Astrocyte of the cerebellum (primary cell): ENCODE measurements around the gene ID2.

Experiments
- DNase-seq: peaks from one replicate; pipeline ENCODE4 v3.0.0-alpha.2; 2011; ENCODE audit warnings: low read depth
- H3K4me3 ChIP-seq: 2 replicates; pipeline ENCODE4 v1.5.1; 2011; ENCODE audit warnings: mild to moderate bottlenecking, low read depth, low read length, moderate library complexity
- in situ Hi-C: cut with HindIII; loops from 2 replicates; pipeline ENCODE4 v1.10.0; 2017; ENCODE audit warnings: low sequenced_read_pairs
- TF ChIP-seq, protein P1 (sequence below): IDR thresholded peaks from 2 replicates; pipeline ENCODE4 v1.5.1; 2012; ENCODE audit warnings: low read length, low read depth, moderate library complexity, mild to moderate bottlenecking; ENCODE audit errors: missing control alignments

ID2 gene

DNA sequence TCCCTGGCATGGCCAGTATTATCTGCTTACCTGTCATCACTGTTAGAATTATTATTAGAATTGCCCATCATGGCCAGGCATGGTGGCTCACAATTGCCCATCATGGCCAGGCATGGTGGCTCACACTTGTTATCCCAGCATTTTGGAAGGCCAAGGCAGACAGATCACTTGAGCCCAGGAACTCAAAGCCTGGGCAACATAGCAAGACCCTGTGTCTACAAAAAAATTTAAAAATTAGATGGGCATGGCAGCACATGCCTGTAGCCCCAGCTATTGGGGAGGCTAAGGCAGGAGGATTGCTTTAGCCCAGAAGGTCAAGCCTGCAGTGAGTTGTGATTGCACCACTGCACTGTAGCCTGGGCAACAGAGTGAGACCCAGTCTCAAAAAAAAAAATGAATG lies 27.4 kb upstream of the ID2 start:
- in situ Hi-C loops, result no loop called here
- H3K4me3 ChIP-seq, result no peak overlapping the region
- TF ChIP-seq, protein P1, sequence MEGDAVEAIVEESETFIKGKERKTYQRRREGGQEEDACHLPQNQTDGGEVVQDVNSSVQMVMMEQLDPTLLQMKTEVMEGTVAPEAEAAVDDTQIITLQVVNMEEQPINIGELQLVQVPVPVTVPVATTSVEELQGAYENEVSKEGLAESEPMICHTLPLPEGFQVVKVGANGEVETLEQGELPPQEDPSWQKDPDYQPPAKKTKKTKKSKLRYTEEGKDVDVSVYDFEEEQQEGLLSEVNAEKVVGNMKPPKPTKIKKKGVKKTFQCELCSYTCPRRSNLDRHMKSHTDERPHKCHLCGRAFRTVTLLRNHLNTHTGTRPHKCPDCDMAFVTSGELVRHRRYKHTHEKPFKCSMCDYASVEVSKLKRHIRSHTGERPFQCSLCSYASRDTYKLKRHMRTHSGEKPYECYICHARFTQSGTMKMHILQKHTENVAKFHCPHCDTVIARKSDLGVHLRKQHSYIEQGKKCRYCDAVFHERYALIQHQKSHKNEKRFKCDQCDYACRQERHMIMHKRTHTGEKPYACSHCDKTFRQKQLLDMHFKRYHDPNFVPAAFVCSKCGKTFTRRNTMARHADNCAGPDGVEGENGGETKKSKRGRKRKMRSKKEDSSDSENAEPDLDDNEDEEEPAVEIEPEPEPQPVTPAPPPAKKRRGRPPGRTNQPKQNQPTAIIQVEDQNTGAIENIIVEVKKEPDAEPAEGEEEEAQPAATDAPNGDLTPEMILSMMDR, result no peak
- no peak for DNase-seq

DNA sequence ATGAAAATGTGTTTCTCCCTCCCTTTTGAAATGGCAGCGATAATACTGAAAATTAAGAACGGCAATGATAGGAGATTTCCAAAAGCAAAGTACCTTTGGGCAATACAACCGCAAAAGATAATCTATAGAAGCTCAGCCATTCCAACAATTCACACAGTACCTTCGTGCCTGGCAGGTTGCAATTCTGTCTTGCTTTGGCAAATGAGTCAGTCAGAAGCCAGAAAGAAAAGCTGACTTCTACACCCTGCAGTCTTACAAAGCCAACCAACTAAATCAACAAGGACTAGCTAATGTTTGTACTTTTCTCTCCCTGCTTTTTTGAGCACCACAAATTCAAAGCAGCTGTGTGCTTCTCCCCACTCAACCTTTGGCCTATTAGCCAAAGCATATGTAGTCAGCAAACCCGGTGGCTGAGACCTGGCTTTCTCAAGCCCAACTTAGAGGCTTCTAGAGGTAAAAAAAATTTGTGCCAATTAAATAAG lies 25.7 kb upstream of the ID2 start:
- DNase-seq, result no peak
- TF ChIP-seq, protein P1, result no peak
- in situ Hi-C loops, result no loop called here
- H3K4me3 ChIP-seq, result no peak overlapping the region

DNA sequence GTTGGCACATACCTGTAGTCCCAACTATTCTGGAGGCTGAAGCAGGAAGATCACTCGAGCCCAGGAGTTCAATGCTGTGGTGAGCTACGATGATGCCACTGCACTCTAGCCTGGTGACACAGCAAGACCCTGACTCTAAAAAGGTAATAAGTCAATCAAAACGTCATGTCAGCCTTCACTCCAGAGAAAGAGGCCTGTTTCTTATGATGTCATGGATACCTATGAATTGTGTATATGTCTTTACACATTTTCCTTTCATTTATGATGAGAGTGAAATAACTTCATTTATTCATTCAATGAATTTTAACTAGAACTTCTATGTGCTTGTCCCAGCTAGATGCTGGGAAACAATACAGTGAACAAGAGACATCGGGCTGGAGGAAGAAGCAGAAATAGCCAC lies 25.0 kb upstream of the ID2 start:
- no peak overlapping the region for H3K4me3 ChIP-seq
- no peak for DNase-seq
- TF ChIP-seq, protein P1, result no peak
- in situ Hi-C loops, result no loop called here

DNA sequence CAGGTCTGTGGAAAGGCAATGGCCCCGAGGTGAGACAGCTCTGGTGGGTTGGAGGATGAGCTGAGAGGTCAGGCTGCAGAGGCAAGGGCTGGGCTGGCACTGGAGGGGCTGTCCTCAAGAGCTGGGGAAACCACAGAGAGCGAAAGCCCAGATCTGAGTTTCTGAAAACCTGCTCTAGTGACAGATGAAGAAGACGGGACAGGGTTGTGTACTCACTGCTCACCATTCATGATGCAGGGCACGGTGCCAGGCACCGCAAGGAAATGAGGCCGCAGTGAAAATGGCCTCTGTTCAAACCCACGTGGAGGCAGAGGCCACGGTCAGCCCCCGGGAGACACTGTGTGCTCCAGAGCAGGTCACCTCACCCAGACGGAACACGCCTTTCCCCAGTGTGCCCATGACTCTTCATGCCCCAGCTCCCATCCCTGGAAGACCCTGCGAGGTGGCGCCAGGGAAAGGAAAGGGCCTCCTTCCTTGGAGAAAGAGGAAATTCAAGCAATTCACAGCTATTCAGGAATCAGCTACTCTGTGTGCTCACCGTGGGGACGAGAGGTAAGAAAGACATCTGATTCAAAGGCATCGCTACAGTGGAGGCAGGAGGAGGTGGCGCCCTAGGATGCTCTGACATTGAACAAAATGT lies 24.3 kb upstream of the ID2 start:
- H3K4me3 ChIP-seq, result no peak overlapping the region
- TF ChIP-seq, protein P1, result no peak
- no peak for DNase-seq
- in situ Hi-C loops, result no loop called here

DNA sequence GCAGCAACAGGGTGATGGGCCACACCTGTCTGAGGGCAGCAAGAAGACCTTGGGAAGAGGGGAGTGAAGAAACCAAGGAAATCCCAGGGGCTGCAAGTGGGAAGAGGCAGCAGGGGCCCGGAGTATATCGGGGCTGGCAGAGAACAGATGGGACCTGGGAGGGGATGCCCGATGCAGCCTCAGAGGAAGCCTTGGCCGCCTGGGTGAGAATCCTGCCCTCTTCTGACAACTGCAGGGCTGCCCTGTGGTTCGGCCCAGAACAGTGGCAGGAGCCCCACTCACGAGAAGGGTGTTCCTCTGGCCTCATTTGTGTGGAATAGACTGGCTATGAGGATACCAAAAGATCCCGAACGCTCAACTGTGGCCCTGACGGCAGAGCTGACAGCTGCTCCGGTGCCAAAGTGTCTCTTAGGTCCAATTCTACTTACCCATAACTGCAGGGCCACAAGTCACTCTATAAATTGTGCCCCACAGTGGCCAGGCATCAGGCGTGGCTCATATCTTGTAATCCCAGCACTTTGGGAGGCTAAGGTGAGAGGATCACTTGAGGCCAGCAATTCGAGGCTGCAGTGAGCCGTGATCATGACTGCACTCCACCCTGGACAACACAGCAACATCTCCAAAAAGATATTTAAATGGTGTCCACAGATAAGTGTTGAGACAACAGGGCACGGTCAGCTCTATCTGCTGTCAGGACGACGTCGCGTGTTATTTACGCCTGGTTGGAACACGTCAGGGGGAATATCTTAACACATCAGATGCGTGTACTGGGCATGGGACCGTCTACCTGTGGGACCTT lies 23.6 kb upstream of the ID2 start:
- no peak overlapping the region for H3K4me3 ChIP-seq
- no peak for DNase-seq
- TF ChIP-seq, protein P1, result no peak
- in situ Hi-C loops, result no loop called here

DNA sequence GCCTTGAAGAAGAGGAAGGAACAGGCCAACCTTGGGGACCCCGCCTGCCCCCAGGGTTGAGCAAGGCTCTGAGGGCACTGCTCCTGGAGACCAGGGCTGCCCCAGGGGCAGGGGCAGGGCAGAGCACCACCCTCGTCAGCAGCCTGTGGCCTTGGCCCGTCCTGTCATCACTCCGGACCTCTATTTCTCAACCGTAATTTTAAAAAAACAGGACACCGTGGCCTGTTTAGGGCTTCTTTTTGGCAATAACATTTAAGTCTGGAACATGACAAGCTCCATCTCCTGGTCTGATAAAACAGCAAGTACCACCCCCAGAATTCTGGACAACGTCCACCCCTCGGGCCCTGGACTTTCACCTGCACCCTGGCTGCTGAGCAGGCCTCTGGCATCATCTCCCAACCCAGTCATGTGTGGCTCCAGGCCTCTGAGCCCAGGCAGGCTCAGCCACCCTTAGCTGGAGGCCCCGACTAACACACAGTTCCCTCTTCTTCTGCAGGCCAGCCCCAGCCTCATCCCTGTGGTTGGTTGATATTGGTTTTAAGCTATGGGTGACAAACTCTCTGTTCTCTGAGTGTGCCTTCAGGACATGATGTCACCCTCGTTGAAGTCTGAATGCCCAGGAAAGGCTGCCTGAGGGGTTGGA lies 22.6 kb upstream of the ID2 start:
- in situ Hi-C loops, result no loop called here

More for the DNA sequence above, 22.6 kb upstream of the ID2 start:
- DNase-seq, result no peak
- H3K4me3 ChIP-seq, result no peak overlapping the region
- TF ChIP-seq, protein P1, result no peak
